ENCODE data around the gene C12orf75.
A peak's percentile ranks its signal among the peaks of the same experiment; 100 is the strongest.
"Not testable (repeated sequence)": the region's sequence is repeated elsewhere in the genome, so short reads cannot be mapped to it uniquely, and the experiment has no call there.

Gene C12orf75

GRCh38 chr12:105310476-105311085, 19.9 kb upstream of the C12orf75 start:
- not testable (repeated sequence) for DNase-seq

- not testable (repeated sequence) for DNase-seq
Measured at GRCh38 chr12:105311936-105312335, 18.6 kb upstream of the C12orf75 start.

- DNase-seq: not testable (repeated sequence)
Measured at GRCh38 chr12:105313755-105314154, 16.7 kb upstream of the C12orf75 start.

GRCh38 chr12:105315130-105315529, 15.4 kb upstream of the C12orf75 start:
- DNase-seq: no peak

GRCh38 chr12:105315726-105316125, 14.8 kb upstream of the C12orf75 start:
- DNase-seq: no peak

- DNase-seq: no peak
Measured at GRCh38 chr12:105316931-105317852, 13.3 kb upstream of the C12orf75 start.

- no peak for DNase-seq
Measured at GRCh38 chr12:105317942-105318621, 12.4 kb upstream of the C12orf75 start.

- DNase-seq: no peak
Measured at GRCh38 chr12:105318651-105319483, 11.6 kb upstream of the C12orf75 start.

- no peak for DNase-seq
Measured at GRCh38 chr12:105319691-105320209, 10.7 kb upstream of the C12orf75 start.

- no peak for DNase-seq
Measured at GRCh38 chr12:105321125-105321524, 9.4 kb upstream of the C12orf75 start.

GRCh38 chr12:105322070-105322469, 8.4 kb upstream of the C12orf75 start:
- DNase-seq: no peak

- DNase-seq: no peak
Measured at GRCh38 chr12:105324704-105325103, 5.8 kb upstream of the C12orf75 start.

- DNase-seq: no peak
Measured at GRCh38 chr12:105325117-105325516, 5.4 kb upstream of the C12orf75 start.

- no peak for DNase-seq
Measured at GRCh38 chr12:105329926-105330282, 587 bp upstream of the C12orf75 start.

GRCh38 chr12:105330931-105331804, 677 bp downstream of the C12orf75 start:
- peak; percentile 57 for DNase-seq

- peak; percentile 57 for DNase-seq
Measured at GRCh38 chr12:105331805-105332251, 1.3 kb downstream of the C12orf75 start.

- not testable (repeated sequence) for DNase-seq
Measured at GRCh38 chr12:105332286-105332685, 1.8 kb downstream of the C12orf75 start.

GRCh38 chr12:105332925-105333324, 2.4 kb downstream of the C12orf75 start:
- DNase-seq: no peak

- DNase-seq: peak; percentile 78
Measured at GRCh38 chr12:105334001-105334400, 3.5 kb downstream of the C12orf75 start.

- DNase-seq: no peak
Measured at GRCh38 chr12:105334582-105334981, 4.1 kb downstream of the C12orf75 start.

GRCh38 chr12:105335856-105336255, 5.4 kb downstream of the C12orf75 start:
- no peak for DNase-seq

Measured in NCI-H510A treated with DMSO at 0.1 percent for 48 hours (cell line).